GM13977 (cell line): ENCODE measurements around the gene PRDM2.
A peak's percentile ranks its signal among the peaks of the same experiment; 100 is the strongest.

Experiments used
- DNase-seq: peaks from one replicate; pipeline ENCODE4 v3.0.0; 2012; ENCODE audit warnings: low spot score
- CTCF ChIP-seq: IDR thresholded peaks from 2 replicates; pipeline ENCODE4 v1.5.1; 2012; ENCODE audit warnings: mild to moderate bottlenecking, control low read depth; ENCODE audit not compliant: insufficient read depth; ENCODE audit errors: extremely low read depth, missing control alignments
- in situ Hi-C: fragments of 300-500 bp; cut with MboI; formaldehyde crosslinking; loops from one replicate; pipeline ENCODE4 v1.12.0; 2022; ENCODE audit warnings: low sequenced_read_pairs, low pct_unique_long_range_greater_than_20kb, mixed read lengths, inconsistent platforms; ENCODE audit not compliant: unreplicated experiment

The PRDM2 gene

GRCh38 chr1:13746342-13746741 is 46.4 kb downstream of the PRDM2 start:
- TF ChIP-seq CTCF, result no peak
- in situ Hi-C loops, result no loop called here
- no peak for DNase-seq

- peak; percentile 98 for DNase-seq
- TF ChIP-seq CTCF, result peak; percentile 32
- in situ Hi-C loops, result no loop called here
These were observed 48.9 kb downstream of the PRDM2 start for GRCh38 chr1:13748610-13749505.

- TF ChIP-seq CTCF, result no peak
- in situ Hi-C loops, result no loop called here
- DNase-seq, result no peak
These were observed 49.8 kb downstream of the PRDM2 start for GRCh38 chr1:13749543-13750341.

- in situ Hi-C loops, result no loop called here
- peak; percentile 79 for DNase-seq
- no peak for TF ChIP-seq CTCF
These were observed 51.5 kb downstream of the PRDM2 start for GRCh38 chr1:13751458-13751871.

- no peak for DNase-seq
- in situ Hi-C loops, result no loop called here
- TF ChIP-seq CTCF, result no peak
These were observed 52.0 kb downstream of the PRDM2 start for GRCh38 chr1:13751985-13752384.

- in situ Hi-C loops, result no loop called here
- DNase-seq, result no peak
- TF ChIP-seq CTCF, result no peak
These were observed 52.9 kb downstream of the PRDM2 start for GRCh38 chr1:13752852-13753251.
